Measurements from ENCODE around the gene SPRR5.

Gene SPRR5

DNA sequence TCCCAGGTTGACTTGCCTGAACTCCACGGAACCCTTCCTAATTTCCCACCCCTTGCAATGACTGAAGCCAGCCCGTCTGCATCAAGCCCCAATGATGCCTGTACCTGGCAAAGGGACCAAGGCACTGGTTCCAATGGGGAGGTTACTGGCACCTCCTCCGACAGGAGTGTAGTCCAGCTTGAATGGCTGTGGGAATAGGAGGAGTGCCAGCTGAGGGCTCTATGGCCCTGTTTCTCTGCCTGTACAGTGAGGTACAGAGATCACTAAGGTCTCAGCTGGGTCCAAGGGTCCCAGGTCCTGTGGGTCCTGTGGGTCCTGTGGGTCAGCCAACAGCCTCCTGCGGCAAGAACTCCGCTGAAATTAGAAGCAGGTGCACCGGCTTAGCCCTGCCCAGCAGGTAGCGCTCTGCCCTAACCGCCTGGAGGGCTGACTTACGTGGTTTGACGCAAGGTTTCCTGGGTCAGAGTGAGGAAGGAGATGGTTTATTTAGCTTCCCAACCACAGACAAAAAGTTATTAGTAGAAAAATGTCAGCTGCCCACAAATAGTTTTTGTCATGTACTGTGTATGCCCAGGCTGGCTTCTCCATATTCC is 13.5 kb downstream of the SPRR5 start:
- Histone ChIP-seq H3K4me3 (ENCODE audit: low read depth, low read length) (no peak overlapping the region), H3K27me3 (no peaks in the 10 kb centered on the region), H3K4me1 (no peaks in the 10 kb centered on the region), H3K9me3 (no peaks in the 10 kb centered on the region), H3K36me3 (no peaks in the 10 kb centered on the region)
- no peak for DNase-seq
- TF ChIP-seq, protein P1, sequence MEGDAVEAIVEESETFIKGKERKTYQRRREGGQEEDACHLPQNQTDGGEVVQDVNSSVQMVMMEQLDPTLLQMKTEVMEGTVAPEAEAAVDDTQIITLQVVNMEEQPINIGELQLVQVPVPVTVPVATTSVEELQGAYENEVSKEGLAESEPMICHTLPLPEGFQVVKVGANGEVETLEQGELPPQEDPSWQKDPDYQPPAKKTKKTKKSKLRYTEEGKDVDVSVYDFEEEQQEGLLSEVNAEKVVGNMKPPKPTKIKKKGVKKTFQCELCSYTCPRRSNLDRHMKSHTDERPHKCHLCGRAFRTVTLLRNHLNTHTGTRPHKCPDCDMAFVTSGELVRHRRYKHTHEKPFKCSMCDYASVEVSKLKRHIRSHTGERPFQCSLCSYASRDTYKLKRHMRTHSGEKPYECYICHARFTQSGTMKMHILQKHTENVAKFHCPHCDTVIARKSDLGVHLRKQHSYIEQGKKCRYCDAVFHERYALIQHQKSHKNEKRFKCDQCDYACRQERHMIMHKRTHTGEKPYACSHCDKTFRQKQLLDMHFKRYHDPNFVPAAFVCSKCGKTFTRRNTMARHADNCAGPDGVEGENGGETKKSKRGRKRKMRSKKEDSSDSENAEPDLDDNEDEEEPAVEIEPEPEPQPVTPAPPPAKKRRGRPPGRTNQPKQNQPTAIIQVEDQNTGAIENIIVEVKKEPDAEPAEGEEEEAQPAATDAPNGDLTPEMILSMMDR (IDR thresholded peaks at IDR 0.05; ENCODE audit: low read depth, low read length), result no peak

DNA sequence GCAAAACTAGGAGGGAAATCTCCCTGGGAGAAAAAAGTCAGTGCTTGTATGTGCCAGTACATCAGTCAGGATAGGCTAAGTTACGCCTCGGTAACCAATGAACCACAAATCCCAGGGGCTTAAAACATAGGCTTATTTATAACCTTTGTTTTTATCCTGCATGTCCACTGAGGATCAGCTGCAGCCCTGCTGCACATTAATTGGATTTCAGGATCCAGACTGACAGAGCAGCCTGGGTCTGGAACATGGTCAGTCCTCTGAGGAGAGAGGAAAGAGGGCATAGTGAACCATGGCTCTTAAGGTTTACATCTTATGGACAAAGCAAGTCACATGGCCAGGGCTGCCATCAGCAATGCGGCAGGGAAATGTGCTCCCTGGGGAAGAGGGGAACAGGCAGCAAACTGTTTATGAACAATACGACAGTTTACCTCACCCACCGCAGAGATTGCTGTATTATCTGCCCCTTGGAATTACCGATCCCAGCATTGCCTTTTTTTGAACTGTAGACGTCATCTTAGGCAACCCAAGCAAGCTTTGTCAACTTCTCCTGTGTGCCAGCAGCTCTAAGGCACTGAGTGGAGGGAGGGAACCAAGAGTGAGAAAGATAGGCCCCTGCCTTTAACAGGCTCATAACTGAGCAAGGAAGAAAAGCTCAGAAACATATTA is 14.4 kb downstream of the SPRR5 start:
- TF ChIP-seq, protein P1 (IDR thresholded peaks at IDR 0.05; ENCODE audit: low read depth, low read length), result no peak
- H3K4me3 ChIP-seq (ENCODE audit: low read depth, low read length), result no peak overlapping the region
- H3K4me1 ChIP-seq, result no peaks in the 10 kb centered on the region
- no peaks in the 10 kb centered on the region for H3K9me3 ChIP-seq
- no peak for DNase-seq
- H3K27me3 ChIP-seq, result no peaks in the 10 kb centered on the region
- no peaks in the 10 kb centered on the region for H3K36me3 ChIP-seq

DNA sequence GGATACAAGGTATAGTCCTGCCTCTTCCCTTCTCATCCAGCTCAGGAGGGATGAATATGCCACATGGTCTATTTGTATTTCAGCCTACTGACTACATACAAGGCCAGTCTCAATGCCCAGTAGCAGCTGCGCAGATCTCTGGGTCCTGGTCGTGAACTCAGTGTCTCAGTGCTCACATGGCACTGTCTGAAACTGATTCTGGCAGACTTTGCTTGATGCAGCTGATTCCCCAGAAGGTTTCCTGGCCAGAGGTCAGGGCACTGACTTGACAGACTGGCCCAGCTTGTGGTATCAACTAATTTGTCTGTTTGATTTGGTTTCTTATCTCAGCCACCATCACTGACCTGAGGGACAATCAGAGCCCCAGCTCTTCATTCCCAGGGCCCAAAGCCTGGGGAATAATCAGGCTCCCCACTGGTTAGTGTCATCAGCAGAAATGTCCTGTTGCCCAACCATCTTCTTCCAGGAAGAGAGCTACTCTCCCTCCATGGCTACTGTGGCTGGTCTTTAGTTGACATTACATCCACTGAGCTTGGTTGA is 15.9 kb downstream of the SPRR5 start:
- TF ChIP-seq, protein P1 (IDR thresholded peaks at IDR 0.05; ENCODE audit: low read depth, low read length), result no peak
- DNase-seq, result no peak
- no peaks in the 10 kb centered on the region for H3K36me3 ChIP-seq
- H3K4me3 ChIP-seq (ENCODE audit: low read depth, low read length), result no peak overlapping the region
- no peaks in the 10 kb centered on the region for H3K9me3 ChIP-seq
- no peaks in the 10 kb centered on the region for H3K4me1 ChIP-seq
- no peaks in the 10 kb centered on the region for H3K27me3 ChIP-seq

DNA sequence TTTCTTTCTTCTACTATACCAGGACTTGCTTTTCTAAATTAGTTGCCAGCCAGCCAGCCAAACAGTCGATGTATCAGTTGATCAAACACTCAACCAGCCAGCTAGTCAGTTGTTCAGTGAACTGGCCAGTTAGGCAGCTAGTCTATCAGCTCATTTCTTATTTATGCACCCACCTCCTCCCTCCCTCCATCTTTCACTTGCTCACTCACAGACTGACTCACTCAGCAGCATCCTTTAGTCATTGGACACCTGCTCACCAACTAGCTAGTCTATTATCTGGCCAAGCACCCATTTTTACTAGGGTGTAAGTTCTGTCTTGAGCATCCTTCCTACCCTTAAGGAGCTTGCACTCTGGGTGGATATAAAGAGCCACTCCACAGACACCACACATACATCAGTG is 17.5 kb downstream of the SPRR5 start:
- H3K36me3 ChIP-seq, result no peaks in the 10 kb centered on the region
- DNase-seq, result no peak
- TF ChIP-seq, protein P1 (IDR thresholded peaks at IDR 0.05; ENCODE audit: low read depth, low read length), result no peak
- no peaks in the 10 kb centered on the region for H3K4me1 ChIP-seq
- no peaks in the 10 kb centered on the region for H3K9me3 ChIP-seq
- no peaks in the 10 kb centered on the region for H3K27me3 ChIP-seq
- H3K4me3 ChIP-seq (ENCODE audit: low read depth, low read length), result no peak overlapping the region

DNA sequence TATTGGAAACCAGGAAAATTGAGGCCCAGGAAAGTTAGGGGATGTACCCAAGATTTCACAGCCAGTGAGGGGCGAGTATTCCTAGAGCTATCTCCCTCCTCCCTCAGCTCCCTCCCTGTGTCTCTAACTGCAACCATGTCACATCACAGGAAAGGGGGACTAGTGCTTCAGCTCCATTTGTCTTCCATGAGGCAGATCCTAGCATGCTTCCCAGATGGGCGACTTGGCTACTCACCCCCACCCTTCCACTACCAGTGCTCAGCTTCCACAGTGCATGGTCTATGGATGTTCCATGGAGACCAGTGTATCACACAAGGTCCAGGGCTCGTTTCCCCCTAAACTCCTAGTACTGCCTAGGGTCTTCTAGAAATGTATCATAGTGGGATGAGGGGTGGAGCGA is 18.8 kb downstream of the SPRR5 start:
- no peaks in the 10 kb centered on the region for H3K4me1 ChIP-seq

More for the DNA sequence above, 18.8 kb downstream of the SPRR5 start:
- TF ChIP-seq, protein P1 (IDR thresholded peaks at IDR 0.05; ENCODE audit: low read depth, low read length), result no peak
- no peak for DNase-seq
- Histone ChIP-seq H3K9me3 (no peaks in the 10 kb centered on the region), H3K27me3 (no peaks in the 10 kb centered on the region), H3K4me3 (ENCODE audit: low read depth, low read length) (no peak overlapping the region), H3K36me3 (no peaks in the 10 kb centered on the region)

Data from BE2C (cell line).